GM18858 (cell line): Measurements from ENCODE around the gene SKAP2.

Source experiments
- ATAC-seq: cut with Tn5 transposase; IDR thresholded peaks from one replicate; pipeline ENCODE4 v1.9.1; 2021; ENCODE audit not compliant: unreplicated experiment

The SKAP2 gene

DNA sequence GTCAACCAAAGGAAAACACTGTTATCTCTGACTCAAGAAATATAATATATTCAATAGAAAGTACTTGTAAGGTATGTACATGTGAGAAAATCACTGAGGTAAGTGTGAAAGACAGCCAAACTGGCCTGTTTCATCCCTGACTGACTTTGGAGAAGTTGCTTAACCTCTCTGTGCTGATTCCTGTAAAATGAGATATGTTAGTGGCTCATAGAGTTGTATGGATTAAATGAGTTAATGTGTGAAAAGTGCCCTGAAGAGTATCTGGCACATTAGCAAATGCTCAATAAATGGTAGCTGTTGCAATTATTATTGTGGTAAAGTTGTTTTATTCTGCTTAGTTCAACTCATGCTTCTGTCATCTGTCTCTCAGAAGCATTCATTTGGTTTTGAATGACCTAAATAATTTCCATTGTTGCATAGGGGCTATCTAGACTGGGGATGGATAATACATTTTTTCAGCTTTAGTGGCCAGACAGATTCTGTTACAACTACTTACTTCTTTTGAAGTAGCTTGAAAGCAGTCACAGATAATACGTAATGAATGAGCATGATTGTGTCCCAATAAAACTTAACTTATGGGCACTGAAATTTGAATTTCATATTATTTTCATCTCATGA, 84.3 kb downstream of the SKAP2 start:
- no peak for ATAC-seq

DNA sequence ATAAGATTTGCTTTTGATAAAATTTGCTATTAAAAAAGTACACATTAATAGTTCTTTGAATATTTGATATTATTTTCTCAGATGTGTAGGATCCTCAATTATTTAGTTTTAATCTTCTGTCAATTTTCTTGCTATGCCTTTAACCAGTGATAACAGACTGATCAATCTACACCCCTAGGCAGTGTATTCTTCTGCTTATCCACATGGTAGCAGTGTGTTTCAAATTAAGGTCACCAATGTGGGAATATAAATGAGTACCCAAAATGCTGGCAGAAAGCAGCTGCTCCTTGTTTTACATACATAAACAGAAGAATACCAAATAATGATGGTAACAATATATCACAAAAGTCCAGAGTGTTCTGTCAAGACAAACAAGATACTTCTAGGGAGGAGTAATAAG, 87.0 kb downstream of the SKAP2 start:
- no peak for ATAC-seq

DNA sequence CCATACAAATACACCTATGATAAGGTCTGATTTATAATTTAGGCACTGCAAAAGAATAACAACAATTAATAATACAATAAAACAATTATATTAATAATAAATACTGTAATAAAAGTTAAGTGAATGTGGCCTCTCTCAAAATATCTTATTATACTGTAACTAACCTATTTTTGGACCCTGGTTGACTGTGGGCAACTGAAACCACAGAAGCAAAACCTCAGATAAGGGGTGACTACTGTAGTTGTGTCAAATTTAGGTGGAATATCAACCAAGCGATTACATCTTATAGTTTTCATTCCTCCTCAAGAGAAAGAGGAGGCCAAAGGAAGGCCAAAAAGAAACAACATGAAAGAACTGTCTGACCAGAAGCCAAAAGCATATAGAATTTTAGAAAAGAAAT, 103.9 kb downstream of the SKAP2 start:
- ATAC-seq: no peak

DNA sequence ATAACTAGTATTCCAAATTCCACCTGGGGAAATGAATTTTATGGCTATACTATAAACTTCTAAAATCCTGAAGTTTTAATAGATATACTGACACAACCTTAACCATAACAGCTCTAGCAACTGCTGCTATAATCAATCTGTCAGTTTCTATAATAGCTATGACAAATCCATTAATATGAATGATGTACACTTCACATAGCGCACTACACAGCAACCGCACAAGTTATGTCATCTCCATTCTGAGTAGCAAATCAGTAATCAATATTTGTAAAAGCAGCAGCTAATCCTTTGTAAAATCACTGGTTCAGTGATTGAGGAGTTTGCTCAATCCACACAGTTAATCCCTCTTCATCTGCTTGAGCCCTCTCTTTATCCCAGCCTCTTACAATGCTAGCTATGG, 105.3 kb downstream of the SKAP2 start:
- ATAC-seq: no peak

DNA sequence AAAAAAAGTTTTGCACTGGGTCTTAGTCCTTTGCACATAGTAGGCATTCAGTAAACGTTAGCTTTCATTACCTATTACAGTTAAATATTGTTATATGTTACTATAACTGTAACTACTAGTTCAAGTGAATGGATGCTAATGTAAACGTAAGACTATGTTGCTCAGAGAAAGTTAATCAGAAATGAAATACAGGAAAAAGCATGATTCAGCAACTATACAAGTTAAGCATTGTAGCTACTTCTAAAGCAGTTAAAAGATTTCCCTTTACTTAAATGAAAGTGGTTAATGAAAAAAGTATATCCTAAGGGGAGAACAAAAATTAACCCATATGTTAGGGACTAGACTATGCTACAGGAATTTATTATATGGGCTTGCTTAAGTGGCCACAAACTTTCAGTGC, 121.2 kb downstream of the SKAP2 start:
- no peak for ATAC-seq

DNA sequence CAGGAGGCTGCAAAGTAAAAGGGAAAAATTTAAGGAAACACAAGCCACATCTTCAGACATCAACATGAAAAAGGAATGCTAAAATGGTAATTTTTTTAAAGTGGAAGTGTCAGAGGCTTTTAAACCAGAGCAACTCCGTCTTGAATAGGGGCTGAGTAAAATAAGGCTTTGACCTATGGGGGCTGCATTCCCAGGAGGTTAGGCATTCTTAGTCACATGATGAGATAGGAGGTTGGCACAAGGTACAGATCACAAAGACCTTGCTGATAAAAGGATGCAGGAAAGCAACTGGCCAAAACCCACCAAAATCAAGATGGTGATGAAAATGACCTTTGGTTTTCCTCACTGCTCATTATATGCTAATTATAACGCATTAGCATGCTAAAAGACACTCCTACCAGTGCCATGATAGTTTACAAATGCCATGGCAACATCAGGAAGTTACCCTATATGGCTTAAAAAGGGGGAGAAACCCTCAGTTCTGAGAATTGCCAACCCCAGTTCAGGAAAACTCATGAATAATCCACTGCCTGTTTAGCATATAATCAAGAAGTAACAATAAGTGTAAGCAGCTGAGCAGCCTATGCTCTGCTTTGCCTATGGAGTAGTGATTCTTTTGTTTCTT, 128.3 kb downstream of the SKAP2 start:
- ATAC-seq: no peak

DNA sequence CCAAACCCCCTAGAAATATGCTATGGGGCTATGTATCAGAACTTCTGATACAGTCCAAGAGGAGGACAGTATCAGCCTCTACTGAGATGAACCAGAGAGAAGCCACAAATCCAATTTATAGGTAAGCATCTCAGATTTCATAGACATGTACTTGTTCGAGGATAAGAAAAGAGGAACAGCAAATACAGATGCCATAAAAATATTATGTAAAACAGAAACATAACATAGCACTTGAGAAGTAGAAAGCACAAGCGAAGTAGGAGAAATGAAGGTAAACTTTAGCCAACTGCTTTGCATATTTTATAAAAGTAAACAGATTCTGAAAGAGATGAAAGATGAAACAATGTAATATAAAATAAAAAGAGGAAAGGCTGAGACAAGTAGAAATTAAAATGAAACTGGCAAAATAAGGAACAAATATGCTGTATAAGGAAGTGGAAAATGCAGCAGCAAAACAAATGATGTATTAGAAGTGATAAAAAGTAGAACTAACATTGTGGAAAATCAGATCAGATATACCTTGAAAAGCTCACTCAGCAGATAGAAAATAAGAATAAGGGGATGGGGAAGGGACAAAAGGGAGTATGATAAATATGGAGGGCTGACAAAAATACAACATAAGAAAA, 135.1 kb downstream of the SKAP2 start:
- no peak for ATAC-seq

DNA sequence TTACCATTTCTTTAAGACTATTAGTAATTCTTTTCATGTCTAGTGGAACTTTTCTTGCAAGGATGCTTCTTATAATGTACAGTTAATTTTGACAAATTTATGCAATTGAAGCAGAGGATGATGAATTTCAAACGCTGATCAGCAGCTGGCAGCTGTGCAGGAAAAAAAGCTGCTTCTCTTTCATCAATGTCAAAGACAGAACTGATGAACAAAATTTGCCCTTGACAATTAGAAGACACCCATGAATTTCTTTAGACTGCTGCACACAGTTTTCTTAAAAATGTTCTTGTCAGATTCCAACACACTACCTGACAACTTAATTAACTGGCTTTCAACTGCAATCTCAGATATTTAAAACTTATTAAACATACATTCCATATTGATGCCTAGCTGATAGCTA, 138.3 kb downstream of the SKAP2 start:
- ATAC-seq: no peak

DNA sequence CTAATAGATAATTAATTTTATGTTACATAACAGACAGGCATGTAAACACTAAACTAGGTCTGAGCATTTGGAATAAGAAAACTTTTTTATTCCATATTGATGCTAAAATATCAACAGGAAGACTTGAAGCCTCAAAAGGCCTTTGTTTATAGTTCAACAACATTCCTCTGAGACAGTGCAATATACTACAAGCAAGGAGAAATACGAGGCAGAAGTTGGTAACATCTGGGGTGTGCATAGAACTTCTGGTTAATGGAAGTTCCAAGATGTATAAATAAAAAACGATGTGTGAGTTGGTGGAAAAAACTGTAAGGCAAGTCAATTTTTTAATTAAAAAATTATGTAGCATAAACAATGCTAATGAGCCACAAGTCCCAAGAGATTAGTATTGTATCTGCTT, 139.6 kb downstream of the SKAP2 start:
- ATAC-seq: no peak

DNA sequence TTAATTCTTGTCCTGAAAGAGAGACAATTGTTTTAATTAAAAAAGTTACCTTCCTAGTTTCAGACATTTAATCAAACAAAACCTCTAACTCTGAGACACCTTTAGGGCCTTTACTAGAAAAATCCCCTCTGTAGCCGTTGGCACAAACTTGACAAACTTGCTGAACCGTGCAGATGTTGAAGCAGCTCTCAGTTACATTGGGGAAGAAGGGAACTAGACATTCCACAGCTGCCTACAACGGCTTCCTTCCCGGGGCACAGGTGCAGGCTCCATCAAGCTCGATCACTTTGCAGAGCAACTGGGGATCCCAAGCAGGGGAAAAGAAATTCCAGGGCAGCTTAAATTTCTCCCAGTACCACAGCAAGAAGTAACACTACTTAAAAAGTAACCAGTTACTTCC, 141.3 kb downstream of the SKAP2 start:
- ATAC-seq: no peak

DNA sequence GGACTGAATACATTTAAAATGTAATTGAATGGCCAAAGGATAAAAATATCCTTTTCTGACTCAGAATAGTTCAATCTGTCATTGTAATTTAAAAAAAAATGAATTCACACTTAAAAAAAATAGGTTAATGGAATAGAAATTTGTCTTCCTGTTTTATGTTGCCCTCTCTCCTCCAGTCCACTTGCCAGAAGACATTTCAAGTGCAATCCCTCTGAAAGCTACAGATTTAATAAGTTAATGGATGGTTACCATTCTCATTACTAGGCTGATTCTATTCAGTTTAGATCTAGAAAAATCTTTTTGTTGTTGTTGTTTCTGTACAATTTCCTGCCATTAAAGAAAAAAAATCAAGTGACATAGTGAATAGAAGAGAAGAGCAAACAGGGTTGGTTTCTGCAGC, 142.9 kb downstream of the SKAP2 start:
- ATAC-seq: no peak

DNA sequence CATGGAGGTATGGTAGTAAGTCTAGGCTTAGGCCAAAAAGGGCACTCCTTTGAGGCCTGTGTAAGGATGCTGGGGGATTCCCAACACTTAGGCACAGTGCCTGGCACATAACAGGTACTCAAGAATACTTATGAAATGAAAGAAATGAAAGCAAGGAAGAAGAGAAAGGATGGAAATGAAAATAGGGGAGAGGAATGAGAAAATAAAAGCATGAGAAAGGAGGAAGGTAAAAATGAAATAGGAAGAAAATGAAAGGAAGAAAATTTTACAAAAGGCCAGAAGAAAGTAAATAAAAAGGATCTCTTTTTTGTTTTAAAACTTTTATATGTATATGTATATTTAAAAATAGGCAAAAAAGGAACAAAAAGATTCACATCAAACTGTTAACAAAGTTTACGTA, 146.3 kb downstream of the SKAP2 start:
- ATAC-seq: no peak

DNA sequence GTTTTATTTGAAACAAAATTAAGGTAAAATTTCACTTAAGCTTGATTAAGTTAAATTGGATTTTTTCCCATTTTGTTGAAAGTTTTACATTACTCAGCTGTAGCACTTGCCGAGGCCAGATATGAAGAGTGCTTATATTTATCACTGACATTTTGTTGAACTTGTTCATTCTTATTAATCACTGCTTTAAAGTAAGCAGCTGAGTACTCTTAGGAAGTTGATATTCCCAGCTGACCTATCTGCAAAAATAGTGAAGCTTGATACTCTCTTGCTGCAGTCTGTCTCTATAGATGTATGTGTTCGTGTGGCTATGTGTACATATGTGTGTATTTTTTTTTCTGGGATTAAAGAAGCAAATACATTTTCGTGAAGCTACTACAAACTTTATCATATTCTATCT, 150.0 kb downstream of the SKAP2 start:
- ATAC-seq: no peak

DNA sequence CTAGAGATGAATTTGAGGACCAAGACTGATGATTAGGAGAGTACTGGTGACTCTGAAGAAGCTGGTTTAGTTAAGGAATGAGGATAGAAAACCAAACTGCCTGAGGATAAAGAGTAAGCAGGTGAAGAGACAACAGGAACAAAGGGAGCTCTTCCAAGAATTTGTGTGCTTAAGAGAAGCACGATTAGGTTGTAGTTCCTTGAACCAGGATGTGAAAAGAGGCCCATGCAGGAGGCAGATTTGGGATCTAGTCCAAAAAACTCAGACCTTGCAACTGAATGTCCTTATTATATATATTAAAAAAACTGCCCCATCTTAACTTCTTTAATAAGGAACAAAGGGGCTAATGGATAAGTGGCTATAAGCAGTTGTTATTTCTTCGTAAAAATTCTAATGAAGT, 150.4 kb downstream of the SKAP2 start:
- no peak for ATAC-seq

DNA sequence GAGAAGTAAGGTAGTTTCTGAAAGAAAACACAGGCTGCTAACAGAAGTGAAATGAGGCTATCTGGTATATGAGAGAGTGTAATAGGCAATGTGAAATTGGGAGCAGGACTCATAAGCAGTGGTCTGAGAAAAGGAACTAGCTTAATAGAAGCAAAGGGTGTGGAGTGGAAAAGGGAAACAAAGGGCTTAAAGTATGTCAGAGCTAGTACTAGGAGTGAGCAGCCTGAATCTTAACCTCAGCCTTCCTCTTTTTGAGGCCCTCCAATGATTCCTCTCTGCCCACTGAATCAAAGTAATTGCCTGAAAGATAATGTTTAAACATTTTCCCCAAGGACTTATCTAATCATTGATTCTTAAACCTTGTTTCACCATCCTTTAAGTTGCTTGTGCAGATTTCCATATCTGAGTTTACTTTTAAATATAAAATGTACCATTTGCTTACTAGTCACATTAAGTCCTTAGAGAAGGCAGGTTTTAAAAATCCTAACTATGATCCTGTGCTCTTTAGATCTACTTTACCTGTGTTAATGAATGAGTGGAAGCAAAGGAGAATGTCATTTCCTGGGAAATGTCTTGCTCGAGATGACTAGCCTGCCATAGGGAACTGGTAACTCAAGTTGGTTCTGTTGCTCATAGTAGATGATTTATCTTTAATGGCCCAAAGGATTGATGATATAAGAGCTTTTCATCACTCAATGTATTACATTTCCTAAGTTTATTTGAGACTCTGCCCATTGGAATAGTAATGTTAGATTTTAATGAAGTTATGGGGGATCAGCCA, 155.0 kb downstream of the SKAP2 start:
- no peak for ATAC-seq

DNA sequence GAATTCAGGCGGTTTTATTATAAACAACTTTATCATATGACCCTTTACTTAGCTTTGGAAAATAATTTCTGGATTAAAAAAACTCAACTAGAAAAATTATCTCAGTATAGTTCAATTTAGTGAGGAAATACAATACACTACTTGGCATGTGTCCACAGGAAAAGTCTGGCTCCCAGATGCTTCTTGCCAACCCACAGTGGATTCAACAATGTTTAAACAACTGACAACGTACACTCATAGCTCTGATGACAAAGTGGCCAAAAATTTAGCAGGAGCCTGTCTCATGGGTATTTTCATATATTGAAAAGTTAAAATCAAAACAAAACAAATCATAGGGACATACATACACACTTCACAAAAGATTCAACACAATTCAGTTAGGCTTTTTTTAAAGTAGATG, 158.8 kb downstream of the SKAP2 start:
- no peak for ATAC-seq

DNA sequence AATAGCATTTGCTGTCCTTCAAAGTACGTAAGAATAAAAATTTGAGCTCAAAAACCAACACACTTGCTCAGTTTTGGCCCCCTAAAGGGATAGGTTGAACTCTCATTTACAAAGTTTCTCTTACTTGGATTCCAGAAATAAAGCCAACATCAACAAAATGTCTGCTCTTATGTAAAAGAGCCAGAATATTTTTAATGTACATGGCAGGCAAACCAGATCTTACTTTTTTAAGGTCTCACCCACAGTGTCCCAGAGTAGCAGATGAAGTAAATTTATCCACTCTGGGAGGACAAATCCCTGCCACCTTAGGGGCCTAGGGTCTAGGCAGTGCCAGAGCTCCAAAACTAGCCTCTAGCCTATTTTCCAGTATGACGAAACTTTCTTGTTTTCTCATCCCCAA, 159.6 kb downstream of the SKAP2 start:
- ATAC-seq: no peak

DNA sequence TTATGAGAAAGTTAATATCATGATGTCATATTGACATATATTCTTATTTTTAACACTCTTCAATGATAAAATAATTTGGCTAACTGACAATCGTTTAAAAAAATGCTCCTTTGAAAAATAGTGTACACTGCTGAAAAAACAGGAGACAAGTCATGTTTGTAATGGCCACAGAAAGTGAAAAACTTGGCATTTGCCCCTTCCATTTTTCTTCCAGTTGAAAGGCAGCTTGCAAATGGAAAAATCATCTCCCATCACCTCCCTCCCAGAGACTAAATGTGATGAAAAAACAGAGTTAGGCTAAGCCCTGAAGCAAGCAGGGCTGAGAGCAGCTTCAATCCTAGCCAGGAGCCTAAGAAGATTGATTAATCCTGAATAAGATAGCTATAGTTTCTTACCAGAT, 160.4 kb downstream of the SKAP2 start:
- ATAC-seq: no peak

DNA sequence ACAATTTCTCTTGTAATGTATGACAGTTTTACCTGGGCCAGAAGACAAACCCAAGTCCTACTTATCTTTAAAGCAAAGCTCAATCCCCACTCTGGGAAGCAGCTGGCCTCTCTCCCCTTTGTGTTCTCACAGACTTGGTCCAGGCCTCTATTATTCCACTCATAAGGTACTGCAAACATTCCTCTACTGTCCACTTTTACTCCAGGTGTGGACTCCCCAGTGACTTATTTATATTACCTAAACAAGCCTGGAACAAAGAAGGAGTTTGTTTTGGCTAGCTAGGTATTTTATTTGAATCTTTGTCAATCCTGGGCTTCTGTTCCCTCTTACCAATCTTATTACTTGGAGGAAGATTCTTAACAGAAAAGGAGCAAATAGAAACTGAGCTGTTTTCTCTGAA, 163.5 kb downstream of the SKAP2 start:
- ATAC-seq: no peak

DNA sequence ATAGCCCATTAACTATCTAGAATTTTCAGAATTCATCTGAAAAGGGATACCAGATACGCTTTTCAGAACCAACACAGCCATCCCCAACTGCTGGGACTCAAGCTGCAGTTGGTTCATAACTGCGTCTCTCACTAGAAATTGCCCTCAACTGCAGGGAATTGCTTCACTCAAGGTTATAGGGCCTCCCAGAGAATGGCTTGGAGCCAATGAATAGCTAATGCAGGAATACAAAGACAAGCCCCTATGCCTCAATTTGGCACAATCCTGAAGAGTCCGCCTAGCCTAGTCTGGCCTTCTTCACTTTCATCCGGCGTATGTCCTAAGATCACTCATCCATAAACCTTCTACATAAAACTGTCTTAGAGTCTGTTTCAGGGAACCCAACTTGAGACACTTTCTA, 164.0 kb downstream of the SKAP2 start:
- no peak for ATAC-seq

DNA sequence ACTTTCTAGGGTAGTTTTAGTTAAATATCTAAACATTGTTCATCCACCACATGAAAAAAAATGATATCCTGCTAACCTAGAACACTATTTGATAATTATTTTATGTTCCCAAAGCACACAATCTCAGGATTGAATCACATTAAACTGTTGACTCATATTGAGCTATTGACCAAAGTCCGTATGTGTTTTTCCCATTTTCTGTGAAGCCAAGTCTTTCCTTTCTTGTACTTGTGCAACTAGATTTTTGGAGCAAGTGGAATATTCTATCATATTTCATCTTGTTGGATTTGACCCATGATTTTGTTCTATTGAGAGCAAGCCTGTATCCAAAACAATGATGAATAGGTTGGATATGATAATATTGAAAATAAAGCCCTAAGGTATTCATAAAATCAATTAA, 164.6 kb downstream of the SKAP2 start:
- no peak for ATAC-seq

DNA sequence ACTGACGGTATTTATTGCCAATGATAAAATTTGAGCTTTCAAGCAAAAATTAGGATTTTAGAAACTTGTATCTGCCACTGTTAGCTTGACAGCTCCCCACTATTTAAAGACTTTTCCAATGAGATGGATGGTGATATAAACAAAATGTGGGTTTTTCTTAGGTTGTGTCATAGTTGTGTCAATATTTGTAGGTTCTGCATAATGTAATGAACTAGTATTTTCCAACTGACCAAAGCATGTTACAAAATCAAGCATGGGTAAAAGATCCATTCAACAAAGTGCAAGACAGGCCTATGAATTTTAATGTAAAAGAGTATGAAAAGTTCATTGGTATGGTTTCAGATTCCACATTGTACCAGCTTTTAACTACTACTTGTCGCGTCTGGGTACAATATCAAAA, 165.6 kb downstream of the SKAP2 start:
- no peak for ATAC-seq
